ENCODE data around the gene SAMM50.
"Not testable (repeated sequence)": the region's sequence is repeated elsewhere in the genome, so short reads cannot be mapped to it uniquely, and the experiment has no call there.

The SAMM50 gene

DNA sequence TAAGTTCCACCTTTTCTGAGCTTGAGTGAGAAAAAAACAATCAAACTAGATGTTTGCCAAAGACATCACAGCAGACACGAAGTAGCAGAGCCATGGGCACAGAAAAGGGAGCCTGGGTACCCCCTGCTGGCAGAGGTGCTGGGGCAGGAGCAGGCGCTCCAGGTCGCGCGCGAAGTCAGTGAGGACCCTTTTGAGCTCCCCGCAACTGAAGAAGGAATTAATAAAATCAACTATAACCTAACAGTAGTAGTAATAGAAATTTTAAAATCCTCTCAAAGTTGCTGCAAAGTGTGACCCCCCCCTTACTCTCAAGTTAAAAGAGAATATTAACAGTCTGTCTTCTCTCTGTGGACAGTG, 48.8 kb downstream of the SAMM50 start:
- DNase-seq = no peak

DNA sequence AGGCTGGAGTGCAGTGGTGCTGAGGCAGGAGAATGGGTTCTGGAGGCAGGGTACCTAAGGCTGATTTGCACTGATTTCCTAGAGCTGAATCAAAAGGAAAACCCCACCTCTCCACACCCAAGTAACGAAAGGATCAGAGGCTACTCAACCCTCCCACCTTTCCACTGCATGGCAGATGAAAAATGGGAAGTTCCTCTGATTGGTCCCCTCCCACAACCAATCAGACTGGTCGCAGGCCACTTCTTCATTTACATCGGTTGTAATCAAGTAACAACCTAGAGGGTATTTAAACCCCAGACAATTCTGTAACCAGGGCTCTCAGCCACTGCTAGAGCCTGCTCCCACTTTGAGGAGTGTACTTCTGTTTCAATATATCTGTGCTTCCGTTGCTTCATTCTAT, 50.3 kb downstream of the SAMM50 start:
- no peak for DNase-seq

DNA sequence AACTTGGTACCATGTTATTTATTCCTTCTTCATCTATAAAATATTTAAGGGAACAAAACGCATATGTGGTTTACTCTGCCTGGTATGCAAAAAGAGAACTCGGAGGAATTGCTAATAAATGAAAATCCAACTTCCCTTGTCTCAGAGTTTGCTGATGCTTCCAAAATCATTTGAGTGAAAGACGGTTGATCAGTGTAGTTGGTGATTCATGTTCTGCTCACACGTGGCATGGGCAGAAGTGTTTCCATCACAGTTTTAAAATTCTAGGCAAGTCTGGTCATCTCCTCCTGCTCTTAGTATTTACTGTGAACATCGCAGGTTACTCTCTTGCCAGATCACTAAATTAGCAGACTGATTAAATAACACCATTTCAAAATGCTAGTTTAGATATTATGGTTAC, 56.9 kb downstream of the SAMM50 start:
- no peak for DNase-seq

DNA sequence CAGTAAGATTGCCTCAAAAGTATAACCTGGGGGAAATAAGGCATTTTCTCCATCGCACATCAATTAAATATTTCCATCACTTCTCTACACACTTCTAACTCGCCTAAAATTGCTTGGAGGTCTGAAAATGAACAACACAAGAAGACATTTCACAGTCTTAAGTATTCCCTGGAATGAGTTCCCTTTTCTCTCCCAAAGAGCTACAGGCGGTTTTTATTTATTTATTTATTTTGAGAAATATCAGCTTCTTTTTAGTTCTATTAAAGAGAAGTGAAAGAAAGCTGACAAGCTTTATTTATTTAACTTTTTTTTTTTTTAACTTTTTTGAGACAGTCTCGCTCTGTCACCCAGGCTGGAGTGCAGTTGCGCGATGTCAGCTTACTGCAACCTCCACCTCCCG, 57.3 kb downstream of the SAMM50 start:
- no peak for DNase-seq

DNA sequence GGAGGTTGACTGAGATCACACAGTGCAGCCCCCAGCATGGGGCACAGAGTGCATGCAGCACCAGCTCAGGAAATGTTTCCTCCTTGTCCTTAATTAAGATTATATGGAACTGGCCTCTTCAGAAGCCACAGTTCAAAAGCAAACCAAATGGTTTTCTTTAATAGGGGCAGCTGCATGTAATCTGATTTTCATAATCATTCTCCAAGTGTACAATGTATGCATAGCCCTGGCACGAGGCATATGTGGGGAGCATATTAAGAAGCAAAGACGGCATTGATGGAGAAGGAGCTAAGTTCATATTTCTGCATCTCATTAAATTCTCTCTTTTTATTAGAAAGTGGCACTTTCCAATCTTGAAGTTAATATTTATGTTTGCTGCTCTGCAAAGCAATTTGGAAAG, 59.0 kb downstream of the SAMM50 start:
- no peak for DNase-seq

DNA sequence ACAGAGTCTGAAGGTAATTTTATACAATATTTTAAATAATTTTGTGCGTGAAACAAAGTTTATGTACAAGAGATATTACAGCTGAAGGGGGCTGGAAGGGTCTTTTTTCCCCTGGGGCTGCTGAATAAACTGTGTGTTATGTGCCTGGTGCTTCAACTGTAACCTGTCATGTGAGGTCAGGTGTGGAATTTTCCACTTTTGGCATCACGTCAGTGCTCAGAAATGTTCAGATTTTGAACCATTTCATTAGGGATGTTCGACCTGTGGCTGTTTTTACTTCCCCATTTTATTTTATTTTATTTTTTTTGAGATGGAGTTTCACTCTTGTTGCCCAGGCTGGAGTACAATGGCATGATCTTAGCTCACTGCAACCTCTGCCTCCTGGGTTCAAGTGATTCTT, 61.3 kb downstream of the SAMM50 start:
- DNase-seq = not testable (repeated sequence)

DNA sequence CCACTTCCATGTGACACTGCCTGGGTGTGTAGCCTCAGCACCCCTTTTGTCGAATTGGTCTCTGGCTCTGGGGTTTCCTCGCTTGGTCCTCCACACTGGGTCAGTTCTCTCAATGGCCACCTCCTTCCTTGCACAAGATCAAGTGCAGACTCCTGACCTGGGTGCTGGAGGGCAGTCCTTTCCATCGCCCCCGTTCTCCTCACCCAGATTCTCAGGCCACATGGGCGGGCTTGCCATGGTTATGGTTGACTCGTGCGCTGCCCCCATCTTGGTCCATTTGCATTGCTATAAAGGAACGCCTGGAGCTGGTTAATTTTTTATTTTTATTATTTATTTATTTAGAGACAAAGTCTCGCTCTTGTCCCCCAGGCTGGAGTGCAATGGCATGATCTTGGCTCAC, 63.4 kb downstream of the SAMM50 start:
- DNase-seq = no peak

DNA sequence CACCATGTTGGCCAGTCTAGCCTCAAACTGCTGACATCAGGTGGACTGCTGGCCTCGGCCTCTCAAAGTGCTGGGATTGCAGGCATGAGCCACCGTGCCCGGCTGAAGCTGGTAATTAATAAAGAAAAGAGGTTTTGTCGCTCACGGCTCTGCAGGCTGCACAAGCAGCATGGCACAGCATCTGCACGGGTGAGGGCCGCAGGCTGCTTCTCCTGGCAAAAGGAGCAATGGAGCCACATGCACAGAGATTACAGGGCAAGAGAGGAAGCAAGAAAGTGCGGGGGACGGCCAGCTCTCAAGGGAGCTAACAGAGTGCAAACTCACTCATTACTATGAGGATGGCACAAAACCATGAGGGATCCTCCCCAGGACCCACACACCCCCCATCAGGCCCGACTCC, 64.2 kb downstream of the SAMM50 start:
- DNase-seq = no peak

DNA sequence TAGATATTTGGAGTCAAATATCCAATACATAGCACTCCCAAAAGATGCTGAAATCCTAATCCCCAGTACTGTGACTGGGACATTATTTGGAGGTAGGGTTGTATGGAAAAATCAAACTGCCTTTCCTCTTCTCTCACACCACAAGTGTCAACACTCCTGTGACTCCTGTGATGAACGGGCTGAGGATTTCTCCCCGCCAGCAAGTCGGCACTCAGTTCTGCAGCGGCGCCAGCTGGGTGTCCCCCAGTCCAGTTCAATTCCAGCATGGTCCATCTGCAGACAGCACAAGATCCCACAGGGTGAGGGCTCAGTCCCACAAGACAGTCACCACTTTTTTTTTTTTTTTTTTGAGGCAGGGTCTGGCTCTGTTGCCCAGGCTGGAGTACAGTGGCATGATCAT, 64.6 kb downstream of the SAMM50 start:
- no peak for DNase-seq

DNA sequence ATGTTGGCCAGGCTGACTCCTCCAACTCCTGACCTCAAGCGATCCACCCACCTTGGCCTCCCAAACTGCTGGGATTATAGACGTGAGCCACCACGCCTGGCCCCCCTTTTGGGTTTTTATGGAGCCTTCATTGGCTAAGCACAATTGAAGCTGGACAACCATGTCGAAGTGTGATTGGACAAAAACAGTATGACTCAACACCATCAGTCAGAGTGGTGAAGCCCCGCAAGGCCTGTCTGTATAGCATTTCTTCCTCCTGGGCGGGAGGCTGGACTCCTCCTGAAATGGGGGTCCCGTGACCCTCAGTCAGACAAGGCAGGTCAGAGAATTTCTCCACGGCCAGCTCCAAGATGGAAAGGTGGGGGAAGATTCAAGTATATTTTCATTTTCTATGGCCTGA, 65.7 kb downstream of the SAMM50 start:
- no peak for DNase-seq

DNA sequence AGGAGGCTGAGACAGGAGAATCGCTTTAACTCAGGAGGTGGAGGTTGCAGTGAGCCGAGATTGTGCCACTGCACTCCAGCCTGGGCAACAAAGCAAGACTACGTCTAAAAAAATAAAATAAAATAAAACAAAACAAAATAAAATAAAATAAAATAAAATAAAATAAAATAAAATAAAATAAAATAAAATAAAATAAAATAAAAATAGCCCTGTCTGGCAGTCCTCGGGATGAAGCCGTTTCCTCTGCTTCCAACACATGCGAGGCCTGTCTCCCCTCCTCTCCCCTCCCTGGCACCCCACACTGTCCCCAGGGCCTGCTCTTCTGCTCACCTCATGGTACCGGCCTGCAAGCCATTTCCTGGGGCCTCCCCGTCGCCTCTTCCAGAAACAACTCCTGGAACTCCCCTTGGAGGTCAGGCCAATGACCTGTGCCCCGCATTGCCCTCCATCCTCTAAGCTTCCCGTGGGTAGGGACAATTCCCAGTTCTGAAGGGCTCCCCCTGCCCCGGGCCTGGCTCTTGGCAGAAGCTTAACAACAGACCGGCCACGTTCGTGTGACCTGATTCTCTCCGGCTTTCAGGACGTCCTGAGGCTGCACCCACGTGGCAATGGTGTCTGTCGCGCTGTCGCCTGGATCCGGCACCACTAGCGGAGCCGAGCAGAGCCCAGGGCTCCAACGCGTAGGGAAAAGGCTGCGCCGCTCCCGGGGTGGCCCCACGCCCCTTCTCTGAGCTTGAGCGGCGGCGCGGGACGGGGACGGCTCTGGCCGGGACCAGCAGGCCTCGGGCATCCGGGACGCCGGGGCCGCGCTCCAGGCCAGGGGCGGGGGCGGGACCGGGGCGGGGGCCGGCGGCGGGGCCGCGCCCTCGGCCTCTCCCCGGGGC, 68.4 kb downstream of the SAMM50 start:
- peak; percentile 19 for DNase-seq

DNA sequence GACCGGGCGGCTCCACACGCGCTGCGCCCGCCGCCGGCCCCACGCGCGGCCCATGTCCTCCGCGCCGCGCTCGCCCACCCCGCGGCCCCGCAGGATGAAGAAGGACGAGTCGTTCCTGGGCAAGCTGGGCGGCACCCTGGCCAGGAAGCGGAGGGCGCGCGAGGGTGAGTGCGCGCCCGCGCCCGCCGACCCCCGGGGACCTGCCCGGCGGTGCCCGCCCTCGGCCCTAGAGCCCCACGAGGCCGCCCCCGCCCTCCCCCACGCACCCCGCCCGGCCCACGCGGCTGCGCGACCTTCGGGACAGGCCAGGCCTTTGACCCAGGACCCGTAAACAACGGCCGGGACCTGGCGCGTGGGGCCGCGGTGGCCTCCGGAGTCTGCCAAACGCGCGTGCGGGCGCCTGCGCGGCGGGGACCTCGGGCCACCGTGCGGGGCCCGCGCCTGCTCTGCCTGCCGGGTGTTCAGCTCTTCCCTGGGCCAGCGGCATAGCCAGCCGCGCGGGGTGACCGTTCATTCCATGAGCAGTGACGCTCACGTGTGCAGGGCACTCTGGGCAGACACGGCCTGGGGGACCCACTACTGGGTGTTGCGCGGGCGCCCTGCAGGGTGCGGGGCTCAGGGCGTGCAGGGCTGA, 69.2 kb downstream of the SAMM50 start, which contains the start of gene PARVB:
TSS of gene PARVB (plus strand) at position 15 of the 634 bp plus-strand sequence. CDS start at position 53, 38 bp downstream.
- DNase-seq = no peak

DNA sequence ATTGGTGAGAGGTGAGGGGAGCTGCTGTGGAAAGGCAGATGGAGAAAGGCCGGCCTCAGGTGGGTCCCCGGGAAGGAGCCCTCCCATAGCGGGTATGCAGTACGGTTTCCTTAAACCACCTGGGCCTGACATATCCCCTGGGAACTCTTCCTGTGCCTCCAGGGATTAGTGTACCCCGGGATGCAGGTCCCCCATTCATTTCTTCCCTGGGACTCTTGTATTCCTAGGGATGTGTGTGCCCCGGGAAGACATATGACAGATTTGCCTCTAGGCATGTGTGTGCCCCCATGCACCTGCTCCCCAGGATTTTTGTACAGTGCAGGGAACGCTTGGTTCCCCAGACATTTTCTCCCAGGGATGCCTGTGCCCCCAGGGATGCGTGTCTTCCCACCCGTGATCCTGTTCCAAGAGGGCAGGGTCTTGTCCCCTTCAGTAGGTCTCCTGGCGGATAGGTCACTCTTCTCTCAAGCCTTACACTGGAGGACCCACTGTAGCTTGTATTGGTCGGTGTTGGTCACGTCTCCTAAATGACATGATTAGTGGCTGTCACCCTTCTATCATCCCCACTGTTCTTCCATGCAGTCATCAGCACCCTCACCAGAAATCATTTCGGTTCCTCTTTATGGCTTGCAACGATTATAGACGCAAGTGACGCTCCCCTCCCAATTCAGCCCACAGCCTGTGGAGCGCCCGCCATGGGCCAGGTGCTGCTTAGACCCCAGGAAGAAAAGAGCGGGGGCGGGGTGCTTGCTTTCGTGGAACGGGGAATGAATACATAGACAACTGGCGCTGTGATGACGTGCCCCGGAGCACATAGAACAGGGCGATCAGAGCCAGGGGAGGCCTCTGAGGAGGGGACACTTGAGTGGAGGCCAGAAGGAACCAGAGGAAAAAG, 70.2 kb downstream of the SAMM50 start:
- peak; percentile 72 for DNase-seq

DNA sequence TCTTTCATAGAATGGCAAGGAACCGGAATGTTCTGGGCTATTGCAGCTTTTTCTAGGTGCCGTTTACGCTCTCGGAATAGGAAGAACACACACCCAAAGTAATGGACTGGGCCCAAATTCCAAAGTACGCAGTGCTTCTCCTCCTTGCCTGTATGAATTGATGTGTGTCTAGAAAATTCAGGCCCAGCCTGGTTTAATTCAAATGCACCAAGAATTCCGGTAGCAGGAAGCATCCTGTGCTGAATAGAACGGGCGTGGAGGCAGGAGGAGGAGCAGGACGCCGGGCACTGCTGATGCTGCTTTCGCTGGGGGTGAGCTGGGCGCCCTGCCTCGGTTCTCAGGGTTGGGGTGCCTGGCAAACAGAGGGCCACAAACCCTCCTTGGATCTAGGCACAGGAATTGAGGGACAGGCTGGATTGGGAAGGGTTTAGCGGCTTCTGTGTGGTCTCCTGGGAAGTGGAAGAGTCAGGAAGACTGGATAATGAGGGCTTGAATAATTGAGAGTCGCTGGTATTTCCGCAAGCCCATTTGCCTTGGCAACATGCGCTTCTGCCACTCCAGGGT, 70.9 kb downstream of the SAMM50 start:
- no peak for DNase-seq

DNA sequence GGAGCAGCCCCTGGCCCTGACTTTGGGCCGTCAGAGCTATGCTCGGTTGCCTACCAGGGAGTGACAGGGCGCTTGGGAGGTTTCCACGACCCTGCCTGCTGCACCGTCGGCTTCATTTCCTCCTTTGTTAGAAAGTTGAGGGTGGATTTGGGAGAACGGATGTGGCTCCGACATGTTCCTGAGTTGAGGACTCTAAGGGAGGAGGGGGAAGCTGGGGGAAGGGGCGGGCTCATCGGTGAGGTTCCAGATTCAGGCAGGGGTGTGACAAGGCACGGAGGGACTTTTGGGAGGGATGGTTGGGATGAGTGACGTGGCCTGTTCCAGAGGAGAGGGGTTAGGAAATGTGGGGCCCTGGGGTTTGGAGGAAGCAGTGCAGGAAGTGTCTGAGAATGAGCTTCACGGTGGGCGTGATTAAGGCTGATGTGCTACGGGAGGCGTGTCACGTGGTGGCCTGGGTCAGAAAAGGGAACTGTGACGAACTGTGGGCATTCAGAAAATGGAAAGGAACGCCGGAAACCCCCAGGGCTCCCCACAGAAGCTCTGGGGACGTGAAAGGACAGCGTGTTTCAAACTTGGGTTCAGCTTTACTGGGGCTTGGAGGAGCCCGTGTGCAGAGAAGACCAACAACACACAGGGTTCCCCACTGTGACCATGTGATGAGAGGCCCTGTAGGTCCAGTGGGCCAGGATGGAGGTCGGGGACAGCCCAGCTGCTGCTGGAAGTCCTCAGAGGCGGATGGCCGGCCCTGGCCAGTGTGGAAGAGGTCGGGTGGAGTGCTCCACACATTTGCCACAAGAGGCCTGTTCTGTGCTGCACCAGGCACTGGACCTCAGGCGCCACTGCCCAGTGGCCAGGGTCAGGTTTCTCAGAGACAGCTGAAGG, 71.6 kb downstream of the SAMM50 start:
- DNase-seq = peak; percentile 88

DNA sequence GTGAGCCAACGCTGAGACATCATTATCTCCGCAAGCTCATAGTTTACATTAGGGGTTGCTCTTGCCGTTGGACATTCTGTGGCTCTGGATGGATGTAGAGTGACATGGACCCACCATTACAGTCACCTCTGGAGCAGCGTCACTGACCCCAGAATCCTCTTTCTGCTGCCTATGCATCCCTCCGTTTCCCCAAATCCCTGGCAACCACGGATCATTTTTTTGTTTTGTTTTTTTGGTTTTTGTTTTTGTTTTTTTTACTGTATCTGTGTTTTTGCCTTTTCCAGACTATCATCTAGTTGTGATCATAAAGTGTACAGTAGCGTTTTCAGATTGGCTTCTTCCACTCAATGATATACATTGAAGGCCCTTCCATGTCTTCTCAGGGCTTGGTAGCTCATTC, 72.8 kb downstream of the SAMM50 start:
- DNase-seq = no peak

DNA sequence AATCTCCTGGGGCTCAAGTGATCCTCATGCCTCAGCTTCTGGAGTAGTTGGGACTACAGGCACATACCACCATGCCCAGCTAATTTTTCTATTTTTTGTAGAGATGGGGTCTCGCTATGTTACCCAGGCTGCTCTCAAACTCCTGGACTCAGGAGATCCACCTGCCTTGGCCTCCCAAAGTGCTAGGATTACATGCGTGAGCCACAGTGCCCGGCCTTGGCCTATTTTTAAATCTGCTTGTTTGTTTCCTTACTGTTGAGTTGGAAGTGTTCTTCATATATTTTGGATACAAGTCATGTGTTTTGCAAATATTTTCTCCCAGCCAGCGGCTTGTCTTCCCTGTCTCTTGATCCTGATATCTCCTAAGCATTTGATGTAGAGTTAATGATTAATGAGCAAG, 73.8 kb downstream of the SAMM50 start:
- no peak for DNase-seq

DNA sequence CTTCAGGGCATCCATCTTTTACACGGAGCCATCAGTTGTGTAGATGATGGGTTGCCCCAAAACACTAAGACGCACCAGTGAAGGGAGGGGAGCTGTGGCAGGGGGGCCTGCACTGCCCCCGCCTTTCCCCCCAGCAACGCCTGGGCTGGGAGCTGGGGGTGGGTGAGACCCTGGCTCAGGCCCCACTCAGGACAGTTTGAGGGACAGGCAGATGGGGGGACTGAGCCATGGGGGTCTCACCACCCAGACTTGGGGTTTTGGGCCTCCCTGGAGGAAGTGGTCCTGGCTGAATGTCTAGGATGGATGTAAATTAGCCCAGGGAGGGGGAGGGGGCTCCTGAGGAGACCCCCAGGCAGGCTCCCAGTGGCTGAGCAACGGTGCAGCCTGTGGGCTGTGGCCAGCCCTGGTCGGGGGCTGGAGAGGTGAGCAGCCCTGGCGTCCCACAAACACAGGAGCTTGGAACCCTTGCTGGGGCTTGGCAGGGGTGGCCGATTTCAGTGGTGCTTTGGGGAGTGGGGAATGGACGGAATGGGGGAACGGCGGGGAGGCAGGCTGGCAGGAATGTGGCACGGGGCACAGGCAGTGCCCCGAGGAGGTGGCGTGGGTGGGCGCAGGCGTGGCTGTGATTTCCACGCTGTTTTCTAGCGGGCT, 74.9 kb downstream of the SAMM50 start:
- DNase-seq = no peak

DNA sequence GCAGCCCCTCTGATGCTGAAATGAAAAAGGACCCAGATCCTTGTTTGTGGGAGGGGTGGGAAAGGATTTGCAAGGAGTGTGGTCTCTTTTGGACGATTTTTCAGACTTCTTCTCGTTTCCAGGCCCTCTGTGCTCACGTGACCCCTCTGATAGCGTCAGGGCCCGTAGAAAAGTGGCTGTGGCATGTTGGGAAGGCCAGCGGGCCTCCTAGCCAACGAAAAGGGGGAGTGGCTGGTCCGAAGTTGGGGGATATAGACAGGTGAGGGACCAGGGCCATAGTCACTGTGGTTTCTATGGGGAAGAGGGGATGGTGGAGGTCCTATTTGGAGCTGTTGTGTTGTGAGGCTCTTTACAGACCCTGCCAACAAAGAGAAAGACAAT, 75.5 kb downstream of the SAMM50 start:
- DNase-seq = no peak

DNA sequence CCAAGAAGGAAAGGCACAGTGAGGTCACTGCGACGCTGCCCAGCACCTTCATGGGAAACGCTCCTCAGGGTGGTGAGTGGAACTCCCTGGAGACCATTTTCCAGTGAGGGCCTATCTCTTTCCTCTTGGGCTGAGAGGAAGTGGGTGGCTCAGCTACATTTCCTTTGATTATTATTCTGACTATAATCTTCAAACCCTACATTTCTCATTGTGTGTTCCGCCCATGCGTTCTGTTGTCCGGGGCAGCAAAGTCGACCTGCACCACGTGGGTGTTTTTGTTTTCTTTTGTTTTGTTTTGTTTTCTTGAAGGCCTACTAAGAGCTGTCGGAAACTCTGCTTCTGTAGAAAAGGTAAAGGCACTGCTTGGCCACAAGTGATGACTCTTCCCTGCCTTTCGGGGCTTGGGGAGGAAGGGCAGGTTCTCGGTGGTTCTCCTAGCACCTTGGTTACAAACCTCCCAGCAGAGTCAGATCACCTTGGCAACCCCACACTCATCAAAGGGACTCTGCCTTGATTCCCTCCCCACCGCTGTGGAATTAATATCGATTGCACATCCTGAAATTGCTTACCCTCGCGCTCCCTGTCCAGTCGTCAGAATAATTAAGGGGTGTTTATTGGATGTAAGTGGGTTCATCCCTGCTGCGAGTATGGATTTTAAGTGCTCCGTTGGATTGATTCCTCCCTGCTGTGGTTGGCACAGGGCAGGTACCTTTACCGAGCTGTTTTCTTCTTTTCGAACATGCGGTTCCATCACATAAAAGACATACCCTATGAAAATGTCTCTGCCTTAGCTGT, 76.1 kb downstream of the SAMM50 start:
- DNase-seq = no peak
